Measurements from ENCODE around the gene HSF2. TPM values are rescaled to one million over a fixed set of nuclear protein-coding genes. Genes with fewer than 3 reads are reported as not detected.

HSF2 gene
- 9.9 TPM for polyA plus RNA-seq (2012; ENCODE audit: insufficient read length, low read depth)

- no peak for TF ChIP-seq REST (IDR thresholded peaks at IDR 0.05; ENCODE audit: insufficient read depth in 1 of 2, low read depth in 2 of 2, low read length in 2 of 2)
- TF ChIP-seq POLR2AphosphoS5 (IDR thresholded peaks at IDR 0.05; ENCODE audit: low read depth, low read length), result peak; percentile 58; the same call in 1 of the 2 replicates
- TF ChIP-seq FOXP2 (optimal IDR thresholded peaks at IDR 0.05; ENCODE audit: borderline replicate concordance, extremely low read depth, extremely low read length, insufficient read depth), result peak; percentile 63
- peak; percentile 46; the same call in 1 of the 2 replicates for TF ChIP-seq TAF1 (IDR thresholded peaks at IDR 0.05; ENCODE audit: borderline replicate concordance, insufficient read depth, low read length)
- peak; percentile 78; the same call in 1 of the 2 replicates for TF ChIP-seq SIN3A (IDR thresholded peaks at IDR 0.05; ENCODE audit: borderline replicate concordance, insufficient read depth, low read length)
Observed at GRCh38 chr6:122399348-122400120, at the start of gene HSF2. TSS of gene HSF2 (plus strand) at chr6:122399652. CDS start at chr6:122399738, 86 bp downstream.

GRCh38 chr6:122352981-122353664 lies 46.3 kb upstream of the HSF2 start:
- TF ChIP-seq FOXP2 (optimal IDR thresholded peaks at IDR 0.05; ENCODE audit: borderline replicate concordance, extremely low read depth, extremely low read length, insufficient read depth), result no peak
- TF ChIP-seq SIN3A (IDR thresholded peaks at IDR 0.05; ENCODE audit: borderline replicate concordance, insufficient read depth, low read length), result no peak
- TF ChIP-seq TAF1 (IDR thresholded peaks at IDR 0.05; ENCODE audit: borderline replicate concordance, insufficient read depth, low read length), result no peak
- no peak for TF ChIP-seq POLR2AphosphoS5 (IDR thresholded peaks at IDR 0.05; ENCODE audit: low read depth, low read length)
- TF ChIP-seq REST (IDR thresholded peaks at IDR 0.05; ENCODE audit: insufficient read depth in 1 of 2, low read depth in 2 of 2, low read length in 2 of 2), result no peak

- TF ChIP-seq FOXP2 (optimal IDR thresholded peaks at IDR 0.05; ENCODE audit: borderline replicate concordance, extremely low read depth, extremely low read length, insufficient read depth) (no peak), TAF1 (IDR thresholded peaks at IDR 0.05; ENCODE audit: borderline replicate concordance, insufficient read depth, low read length) (no peak), REST (IDR thresholded peaks at IDR 0.05; ENCODE audit: insufficient read depth in 1 of 2, low read depth in 2 of 2, low read length in 2 of 2) (no peak), SIN3A (IDR thresholded peaks at IDR 0.05; ENCODE audit: borderline replicate concordance, insufficient read depth, low read length) (no peak), POLR2AphosphoS5 (IDR thresholded peaks at IDR 0.05; ENCODE audit: low read depth, low read length) (no peak)
Observed at GRCh38 chr6:122360809-122361208, 38.6 kb upstream of the HSF2 start.

- TF ChIP-seq POLR2AphosphoS5 (IDR thresholded peaks at IDR 0.05; ENCODE audit: low read depth, low read length), result no peak
- no peak for TF ChIP-seq SIN3A (IDR thresholded peaks at IDR 0.05; ENCODE audit: borderline replicate concordance, insufficient read depth, low read length)
- TF ChIP-seq TAF1 (IDR thresholded peaks at IDR 0.05; ENCODE audit: borderline replicate concordance, insufficient read depth, low read length), result no peak
- no peak for TF ChIP-seq REST (IDR thresholded peaks at IDR 0.05; ENCODE audit: insufficient read depth in 1 of 2, low read depth in 2 of 2, low read length in 2 of 2)
- TF ChIP-seq FOXP2 (optimal IDR thresholded peaks at IDR 0.05; ENCODE audit: borderline replicate concordance, extremely low read depth, extremely low read length, insufficient read depth), result no peak
Observed at GRCh38 chr6:122361314-122361979, 38.0 kb upstream of the HSF2 start.
